Left lung (tissue), 10 donors: ENCODE data around the gene MED12L. TPM values are rescaled to one million over a fixed set of nuclear protein-coding genes. Genes with fewer than 3 reads are reported as not detected.
A peak's percentile ranks its signal among the peaks of the same experiment; 100 is the strongest.

Source experiments
- ATAC-seq: fragments of 200-7000 bp; cut with Tn5 transposase; one replicate; pipeline ENCODE4 v1.9.1; 2020; ENCODE audit warnings: moderate library complexity
- DNase-seq, 4 donors: peaks; one replicate each; pipeline ENCODE4 v3.0.0-alpha.2; 2013 to 2020
- H3K27ac ChIP-seq, 2 donors: fragments of 200-600 bp; sonication (generic) in 1 of 2; one replicate each; pipeline versions ENCODE4 v1.5.0 to v1.8.0; 2020 to 2021
- H3K27me3 ChIP-seq, 2 donors: fragments of 200-600 bp; sonication (generic) in 1 of 2; one replicate each; pipeline versions ENCODE4 v1.5.0 to v1.8.0; 2020 to 2021
- H3K36me3 ChIP-seq, 2 donors: fragments of 200-600 bp; sonication (generic) in 1 of 2; one replicate each; pipeline versions ENCODE4 v1.5.0 to v1.8.0; 2020 to 2021
- H3K4me1 ChIP-seq, 2 donors: fragments of 200-600 bp; one replicate each; pipeline ENCODE4 v1.8.0; 2021
- H3K4me3 ChIP-seq, 2 donors: fragments of 200-600 bp; sonication (generic) in 1 of 2; one replicate each; pipeline versions ENCODE4 v1.5.0 to v1.8.0; 2020 to 2021; ENCODE audit warnings: mild to moderate bottlenecking in 1 of 2
- H3K9me3 ChIP-seq, 2 donors: fragments of 200-600 bp; sonication (generic) in 1 of 2; one replicate each; pipeline versions ENCODE4 v1.5.0 to v1.8.0; 2020 to 2021
- intact Hi-C, 2 donors: fragments of 100-400 bp; cut with DNase I; formaldehyde crosslinking; loops; one replicate each; pipeline versions ENCODE4 v1.11.2 to v1.14.2; 2022
- polyA plus RNA-seq, 6 donors: library from polyadenylated mRNA; unstranded; fragments of 120-200 nt; gene quantifications; one replicate each; pipeline ENCODE4 v1.2.1, GENCODE V29; 2013; ENCODE audit not compliant: insufficient read length in 6 of 6
- total RNA-seq, 2 donors: library from RNA; stranded (reverse); fragmentation: NEBNext Ultra II Directional; extraction: Animal tissue kit (Norgen Biotek cat#: 25700); gene quantifications; one replicate each; pipeline ENCODE4 v1.2.1, GENCODE V29; 2021
- TF ChIP-seq, protein P1 (sequence below), 2 donors: fragments of 200-600 bp; sonication (generic) in 1 of 2; IDR thresholded peaks; one replicate each; pipeline versions ENCODE4 v1.5.0 to v1.8.0; 2021; ENCODE audit warnings: antibody characterized with exemption in 2 of 2
- donor health status: DM: no; HTN: yes; CAD: no.
- donor health status: DM: no; HTN: no; CAD: no.

Gene MED12L
- total and polyA plus RNA-seq, 8 donors = 0.66 to 1.0 (median 0.77) TPM

DNA sequence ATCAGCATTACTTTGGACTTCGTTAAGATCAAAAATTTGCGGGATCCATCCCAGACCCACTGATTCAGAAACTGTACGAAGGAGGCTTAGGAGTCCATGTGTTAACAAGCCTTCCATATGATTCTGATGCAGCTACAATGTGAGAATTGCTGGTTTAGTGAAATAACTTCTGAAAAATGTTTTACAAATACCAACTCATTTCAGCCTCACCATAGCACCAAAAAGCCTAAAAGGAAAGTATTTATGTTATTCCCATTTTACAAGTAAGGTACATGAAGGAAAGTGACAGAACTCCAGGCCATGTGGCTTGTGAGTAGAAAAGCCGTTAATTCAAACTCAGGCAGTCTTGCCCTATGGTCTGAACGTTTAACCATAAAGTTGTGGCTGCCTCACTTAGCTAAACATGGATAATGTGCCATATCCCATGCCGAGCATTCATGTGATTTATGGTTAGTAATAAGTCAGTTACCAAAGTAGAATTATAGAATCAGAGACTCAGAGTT is 376.9 kb downstream of the MED12L start:
- Histone ChIP-seq H3K9me3 (no peaks in the 10 kb centered on the region), H3K27me3 (peaks cover 0 to 29% of the 10 kb centered on the region in 2 donors), H3K4me3 (no peak overlapping the region), H3K4me1 (no peaks in the 10 kb centered on the region), H3K36me3 (no peaks in the 10 kb centered on the region), H3K27ac (no peak overlapping the region)
- intact Hi-C loops = no loop called here
- ATAC-seq (no peak), DNase-seq (no peak)
- TF ChIP-seq, protein P1, sequence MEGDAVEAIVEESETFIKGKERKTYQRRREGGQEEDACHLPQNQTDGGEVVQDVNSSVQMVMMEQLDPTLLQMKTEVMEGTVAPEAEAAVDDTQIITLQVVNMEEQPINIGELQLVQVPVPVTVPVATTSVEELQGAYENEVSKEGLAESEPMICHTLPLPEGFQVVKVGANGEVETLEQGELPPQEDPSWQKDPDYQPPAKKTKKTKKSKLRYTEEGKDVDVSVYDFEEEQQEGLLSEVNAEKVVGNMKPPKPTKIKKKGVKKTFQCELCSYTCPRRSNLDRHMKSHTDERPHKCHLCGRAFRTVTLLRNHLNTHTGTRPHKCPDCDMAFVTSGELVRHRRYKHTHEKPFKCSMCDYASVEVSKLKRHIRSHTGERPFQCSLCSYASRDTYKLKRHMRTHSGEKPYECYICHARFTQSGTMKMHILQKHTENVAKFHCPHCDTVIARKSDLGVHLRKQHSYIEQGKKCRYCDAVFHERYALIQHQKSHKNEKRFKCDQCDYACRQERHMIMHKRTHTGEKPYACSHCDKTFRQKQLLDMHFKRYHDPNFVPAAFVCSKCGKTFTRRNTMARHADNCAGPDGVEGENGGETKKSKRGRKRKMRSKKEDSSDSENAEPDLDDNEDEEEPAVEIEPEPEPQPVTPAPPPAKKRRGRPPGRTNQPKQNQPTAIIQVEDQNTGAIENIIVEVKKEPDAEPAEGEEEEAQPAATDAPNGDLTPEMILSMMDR (IDR thresholded peaks at IDR 0.05) = no peak

DNA sequence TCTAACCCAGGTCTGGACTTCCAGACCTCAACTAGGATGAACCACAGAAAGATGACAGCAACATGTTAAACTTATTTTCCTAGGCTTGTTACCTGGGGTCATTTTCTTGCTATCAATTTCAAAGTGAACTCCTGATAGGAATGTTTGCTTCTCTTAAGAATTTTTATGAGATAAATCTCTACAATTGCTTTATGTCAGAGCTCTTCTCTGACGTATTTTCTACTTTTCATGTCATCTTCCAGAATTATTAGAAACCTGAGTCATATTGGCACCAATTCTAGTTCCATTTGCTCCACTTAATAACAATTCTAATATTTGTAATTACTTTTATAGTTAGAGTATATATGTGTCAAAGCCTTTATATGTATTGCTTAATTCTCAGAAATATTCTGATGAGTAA is 377.5 kb downstream of the MED12L start:
- no peak for ATAC-seq
- TF ChIP-seq, protein P1 (IDR thresholded peaks at IDR 0.05) = no peak

DNA sequence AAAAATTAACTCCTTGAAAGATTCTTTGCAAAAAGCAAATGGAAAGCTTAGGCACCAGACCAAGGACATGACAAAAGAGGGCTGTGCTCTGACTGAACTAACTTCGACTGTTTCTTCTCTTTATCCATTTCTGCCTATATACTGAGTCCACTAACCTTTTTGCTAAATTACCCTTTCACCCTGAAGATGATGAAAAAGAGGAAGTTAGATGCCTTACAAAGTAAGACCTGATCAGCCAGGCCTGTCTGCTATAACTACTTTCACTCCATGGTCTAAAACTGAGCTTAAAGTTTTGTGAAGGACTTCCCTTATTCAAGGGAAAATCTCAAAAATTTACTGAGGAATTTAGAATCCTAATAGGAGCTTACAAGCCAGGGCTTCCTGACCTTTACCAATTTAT is 381.6 kb downstream of the MED12L start:
- DNase-seq (no peak), ATAC-seq (no peak)
- Histone ChIP-seq H3K27me3 (peaks cover 0 to 7% of the 10 kb centered on the region in 2 donors), H3K27ac (no peak overlapping the region), H3K4me3 (no peak overlapping the region), H3K9me3 (no peaks in the 10 kb centered on the region), H3K4me1 (no peaks in the 10 kb centered on the region), H3K36me3 (no peaks in the 10 kb centered on the region)
- TF ChIP-seq, protein P1 (IDR thresholded peaks at IDR 0.05) = no peak
- intact Hi-C loops = no loop called here

More for the DNA sequence above, 377.5 kb downstream of the MED12L start:
- no peak for DNase-seq
- intact Hi-C loops = no loop called here
- H3K27me3 ChIP-seq = peaks cover 0 to 29% of the 10 kb centered on the region in 2 donors
- H3K4me3 ChIP-seq = no peak overlapping the region
- no peaks in the 10 kb centered on the region for H3K36me3 ChIP-seq
- no peaks in the 10 kb centered on the region for H3K4me1 ChIP-seq
- H3K9me3 ChIP-seq = no peaks in the 10 kb centered on the region
- no peak overlapping the region for H3K27ac ChIP-seq

DNA sequence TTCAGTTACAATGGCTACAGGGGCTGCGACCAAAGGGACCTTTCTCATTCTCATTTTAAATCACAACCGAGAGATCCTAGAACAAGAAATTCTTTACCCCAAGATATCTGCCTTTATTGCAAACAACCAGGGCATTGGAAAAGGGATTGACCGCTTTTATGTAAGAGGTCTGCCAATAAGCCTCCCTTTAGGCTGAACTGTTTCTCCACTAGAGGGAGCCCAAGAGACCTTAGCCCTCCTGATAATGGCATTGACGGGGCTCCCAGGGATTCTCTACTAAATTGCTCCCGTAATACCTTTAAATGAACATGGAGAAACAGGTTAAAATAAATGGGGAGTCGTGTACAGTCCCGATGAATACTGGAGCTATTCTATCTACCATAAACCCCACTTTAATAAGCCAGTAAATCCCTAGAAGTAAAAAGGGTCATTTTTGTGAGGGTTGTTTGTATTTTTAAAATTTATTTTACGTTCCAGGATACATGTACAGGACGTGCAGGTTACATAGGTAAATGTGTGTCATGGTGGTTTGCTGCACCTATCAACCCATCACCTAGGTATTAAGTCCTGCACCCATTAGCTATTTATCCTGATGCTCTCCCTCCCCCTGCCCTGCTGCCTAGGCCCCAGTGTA is 382.9 kb downstream of the MED12L start:
- no peaks in the 10 kb centered on the region for H3K4me1 ChIP-seq
- TF ChIP-seq, protein P1 (IDR thresholded peaks at IDR 0.05) = peak; percentile 78 to 94
- intact Hi-C loops = no loop called here
- H3K36me3 ChIP-seq = no peaks in the 10 kb centered on the region
- DNase-seq = no peak
- H3K9me3 ChIP-seq = no peaks in the 10 kb centered on the region
- no peaks in the 10 kb centered on the region for H3K27me3 ChIP-seq
- peak; percentile 91 for ATAC-seq
- H3K27ac ChIP-seq = no peak overlapping the region
- H3K4me3 ChIP-seq = no peak overlapping the region

DNA sequence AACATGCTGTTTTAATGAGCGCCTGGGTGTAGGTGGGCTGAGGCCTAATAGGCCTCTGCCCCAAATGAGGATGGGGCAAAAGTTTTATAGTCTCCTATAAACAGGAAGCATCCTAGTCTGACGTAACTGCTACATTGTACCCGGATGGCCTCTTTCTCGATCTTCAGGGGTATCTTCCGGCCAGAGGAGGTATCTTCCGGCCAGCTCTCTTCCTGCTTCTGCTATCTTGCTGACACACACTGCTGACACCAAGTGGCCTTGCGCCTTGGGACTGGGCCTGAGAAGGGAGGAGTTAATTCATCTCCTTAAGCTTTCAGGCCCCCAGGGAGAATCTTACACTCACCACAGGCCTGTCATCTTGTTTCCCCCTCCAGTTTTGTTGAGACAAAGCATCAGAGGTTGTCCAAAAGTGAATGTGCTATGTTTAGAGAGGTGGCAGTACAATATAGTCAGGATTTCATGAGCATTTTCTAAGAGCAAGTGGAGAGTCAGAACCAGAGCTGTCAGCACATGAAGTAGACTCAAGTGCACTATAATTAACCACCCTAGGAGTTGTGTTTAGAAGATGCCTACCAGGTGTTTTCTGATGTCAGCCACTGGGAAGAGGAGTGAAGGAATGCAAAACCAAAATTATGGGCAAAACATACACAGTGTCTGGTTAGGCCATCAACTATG is 391.0 kb downstream of the MED12L start:
- Histone ChIP-seq H3K4me3 (no peak overlapping the region), H3K36me3 (no peaks in the 10 kb centered on the region)

More for the DNA sequence above, 391.0 kb downstream of the MED12L start:
- TF ChIP-seq, protein P1 (IDR thresholded peaks at IDR 0.05) = no peak
- intact Hi-C loops = no loop called here
- no peaks in the 10 kb centered on the region for H3K27me3 ChIP-seq
- H3K27ac ChIP-seq = no peak overlapping the region
- H3K9me3 ChIP-seq = peaks cover 0 to 2% of the 10 kb centered on the region in 2 donors
- no peaks in the 10 kb centered on the region for H3K4me1 ChIP-seq
- no peak for DNase-seq
- ATAC-seq = no peak
